AG10803 (cell line): ENCODE measurements around the gene ITFG2.

Source experiments
- DNase-seq: peaks from one replicate; pipeline ENCODE4 v3.0.0; 2010; ENCODE audit warnings: low read depth
- H3K4me3 ChIP-seq: 2 replicates; pipeline ENCODE4 v1.5.1; 2011; ENCODE audit warnings: mild to moderate bottlenecking, low read length, control low read depth
- CTCF ChIP-seq: conservative IDR thresholded peaks from 2 replicates; pipeline ENCODE4 v1.5.1; 2011; ENCODE audit warnings: mild to moderate bottlenecking, low read length, control low read depth, inconsistent platforms

The ITFG2 gene

GRCh38 chr12:2772370-2772769 lies 40.1 kb upstream of the ITFG2 start:
- no peak overlapping the region for H3K4me3 ChIP-seq
- TF ChIP-seq CTCF, result no peak
- no peak for DNase-seq

- DNase-seq, result no peak
- no peak for TF ChIP-seq CTCF
Observed at GRCh38 chr12:2773199-2773875, 39.1 kb upstream of the ITFG2 start.

GRCh38 chr12:2775431-2775830 lies 37.0 kb upstream of the ITFG2 start:
- DNase-seq, result no peak
- no peak for TF ChIP-seq CTCF
- H3K4me3 ChIP-seq, result no peak overlapping the region

More at GRCh38 chr12:2773199-2773875, 39.1 kb upstream of the ITFG2 start:
- no peak overlapping the region for H3K4me3 ChIP-seq

GRCh38 chr12:2776129-2776806 lies 36.2 kb upstream of the ITFG2 start:
- no peak overlapping the region for H3K4me3 ChIP-seq
- no peak for TF ChIP-seq CTCF
- no peak for DNase-seq

GRCh38 chr12:2779281-2779680 lies 33.2 kb upstream of the ITFG2 start:
- DNase-seq, result no peak
- no peak overlapping the region for H3K4me3 ChIP-seq
- no peak for TF ChIP-seq CTCF

DNA sequence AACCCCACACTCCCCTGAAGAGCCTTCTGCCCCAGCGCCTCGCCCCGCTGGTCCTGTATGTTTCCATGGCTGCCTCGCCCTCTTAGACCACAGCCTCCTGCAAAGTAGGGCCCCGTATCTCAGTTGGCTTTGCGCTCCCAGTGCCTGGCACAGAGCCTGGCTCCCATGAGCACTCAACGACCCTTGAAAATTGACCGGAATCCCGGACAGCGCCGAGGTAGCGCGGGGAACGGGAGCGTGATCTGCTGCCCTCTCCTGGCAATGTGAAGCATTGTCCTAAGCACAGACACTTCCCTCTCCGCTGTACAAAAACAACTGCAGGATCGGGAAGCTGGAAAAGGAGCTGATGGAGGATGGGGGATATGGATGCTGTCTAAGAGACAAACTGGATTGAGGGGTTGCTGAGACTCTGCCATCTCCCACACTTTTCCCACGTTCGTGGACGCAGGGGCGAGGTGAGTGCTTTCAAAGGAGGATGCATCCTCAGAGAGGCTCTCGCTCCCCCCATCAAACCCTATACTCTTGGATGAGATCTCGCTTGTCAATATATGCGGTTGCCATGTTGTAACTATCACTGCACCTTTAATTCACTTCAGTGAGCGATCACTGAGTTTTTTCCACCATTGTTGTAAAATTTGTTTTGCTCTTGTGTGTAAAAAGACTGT lies 28.4 kb upstream of the ITFG2 start:
- peak; percentile 91 for TF ChIP-seq CTCF
- peak; percentile 23 for DNase-seq
- peak overlapping the region; percentile 32; the same call in 1 of the 2 replicates for H3K4me3 ChIP-seq
